ENCODE results near the gene CD163L1.

The CD163L1 gene

GRCh38 chr12:7434670-7435069 lies 9.3 kb downstream of the CD163L1 start:
- DNase-seq (ENCODE audit: low read depth), result no peak
- TF ChIP-seq, protein P1, sequence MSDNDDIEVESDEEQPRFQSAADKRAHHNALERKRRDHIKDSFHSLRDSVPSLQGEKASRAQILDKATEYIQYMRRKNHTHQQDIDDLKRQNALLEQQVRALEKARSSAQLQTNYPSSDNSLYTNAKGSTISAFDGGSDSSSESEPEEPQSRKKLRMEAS (IDR thresholded peaks at IDR 0.05; ENCODE audit: low read depth, low read length), result no peak
- TF ChIP-seq CTCF (IDR thresholded peaks at IDR 0.05; ENCODE audit: low read depth, low read length), result no peak
- TF ChIP-seq POLR2A (IDR thresholded peaks at IDR 0.05; ENCODE audit: extremely low read depth, insufficient read length), result no peak
- no peak for TF ChIP-seq MYC (IDR thresholded peaks at IDR 0.05; ENCODE audit: low read depth, low read length)
- no peak overlapping the region for H3K4me3 ChIP-seq (ENCODE audit: low read depth, low read length)

DNA sequence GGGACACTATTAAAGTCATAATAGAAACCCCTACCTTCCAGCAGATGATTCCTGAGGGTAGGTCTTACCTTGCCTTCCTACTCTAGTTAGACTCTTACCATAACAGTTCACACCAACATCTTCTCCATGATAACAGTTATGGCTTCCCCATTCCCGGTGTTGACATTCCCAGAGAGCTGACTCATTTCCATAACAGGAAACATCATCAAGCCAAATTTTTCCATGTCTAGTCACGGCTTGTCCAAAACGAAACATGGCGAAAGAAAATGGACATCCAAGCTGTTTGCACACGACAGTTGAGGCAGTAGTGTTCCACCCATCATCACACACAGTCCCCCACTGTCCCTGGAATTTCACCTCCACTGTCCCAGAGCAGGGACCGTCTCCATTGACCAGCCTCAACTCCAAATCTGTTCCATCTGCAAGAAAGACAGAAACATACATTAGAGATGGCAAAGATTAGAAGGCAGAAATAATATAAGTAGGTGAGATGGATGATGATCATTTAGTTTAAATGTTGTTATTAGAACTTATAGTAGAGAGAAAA lies 10.6 kb downstream of the CD163L1 start:
- TF ChIP-seq, protein P1 (IDR thresholded peaks at IDR 0.05; ENCODE audit: low read depth, low read length), result no peak
- TF ChIP-seq MYC (IDR thresholded peaks at IDR 0.05; ENCODE audit: low read depth, low read length) (no peak), CTCF (IDR thresholded peaks at IDR 0.05; ENCODE audit: low read depth, low read length) (no peak), POLR2A (IDR thresholded peaks at IDR 0.05; ENCODE audit: extremely low read depth, insufficient read length) (no peak)
- H3K4me3 ChIP-seq (ENCODE audit: low read depth, low read length), result no peak overlapping the region
- DNase-seq (ENCODE audit: low read depth), result no peak

DNA sequence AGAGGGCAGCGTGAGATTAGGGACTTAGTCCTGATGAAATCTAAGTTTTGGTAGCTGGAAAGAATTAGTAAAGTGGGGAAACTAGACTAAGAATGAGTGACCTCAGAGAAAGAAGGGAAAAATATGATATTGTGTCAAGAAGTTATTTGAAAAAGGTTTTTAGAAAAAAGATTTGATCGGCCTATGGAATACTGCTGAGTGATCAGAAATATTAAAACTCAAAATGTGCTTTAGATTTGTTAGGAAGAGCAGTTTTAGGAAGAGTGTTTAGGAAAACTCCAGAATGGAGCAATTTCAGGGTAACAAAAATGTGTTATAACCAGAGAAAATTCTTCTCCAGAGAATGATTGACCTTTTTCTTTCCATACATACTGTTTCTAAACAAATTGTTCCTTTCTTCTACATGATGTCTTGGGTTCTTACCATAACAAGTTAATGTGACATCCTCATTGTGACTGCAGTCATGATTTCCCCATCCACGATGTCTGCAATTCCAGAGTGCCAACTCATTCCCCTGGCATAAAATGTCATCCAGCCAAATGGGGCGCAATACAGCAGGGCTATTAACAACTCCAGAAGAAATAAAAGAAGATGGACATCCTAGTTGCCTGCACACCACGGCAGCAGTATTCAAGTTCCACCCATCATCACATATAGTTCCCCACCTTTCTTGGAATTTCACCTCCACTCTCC lies 11.8 kb downstream of the CD163L1 start:
- TF ChIP-seq POLR2A (IDR thresholded peaks at IDR 0.05; ENCODE audit: extremely low read depth, insufficient read length), result no peak
- TF ChIP-seq CTCF (IDR thresholded peaks at IDR 0.05; ENCODE audit: low read depth, low read length), result no peak
- TF ChIP-seq, protein P1 (IDR thresholded peaks at IDR 0.05; ENCODE audit: low read depth, low read length), result no peak
- TF ChIP-seq MYC (IDR thresholded peaks at IDR 0.05; ENCODE audit: low read depth, low read length), result no peak
- no peak overlapping the region for H3K4me3 ChIP-seq (ENCODE audit: low read depth, low read length)
- DNase-seq (ENCODE audit: low read depth), result no peak

GRCh38 chr12:7411343-7411742 lies 32.6 kb downstream of the CD163L1 start:
- peak; percentile 66 for DNase-seq (ENCODE audit: low read depth)
- TF ChIP-seq CTCF (IDR thresholded peaks at IDR 0.05; ENCODE audit: low read depth, low read length) (no peak), POLR2A (IDR thresholded peaks at IDR 0.05; ENCODE audit: extremely low read depth, insufficient read length) (no peak), MYC (IDR thresholded peaks at IDR 0.05; ENCODE audit: low read depth, low read length) (no peak)
- TF ChIP-seq, protein P1 (IDR thresholded peaks at IDR 0.05; ENCODE audit: low read depth, low read length), result no peak
- H3K4me3 ChIP-seq (ENCODE audit: low read depth, low read length), result no peak overlapping the region

- TF ChIP-seq POLR2A (IDR thresholded peaks at IDR 0.05; ENCODE audit: extremely low read depth, insufficient read length) (no peak), MYC (IDR thresholded peaks at IDR 0.05; ENCODE audit: low read depth, low read length) (no peak), CTCF (IDR thresholded peaks at IDR 0.05; ENCODE audit: low read depth, low read length) (no peak)
- TF ChIP-seq, protein P1 (IDR thresholded peaks at IDR 0.05; ENCODE audit: low read depth, low read length), result no peak
- no peak for DNase-seq (ENCODE audit: low read depth)
- no peak overlapping the region for H3K4me3 ChIP-seq (ENCODE audit: low read depth, low read length)
Measured at GRCh38 chr12:7404275-7404674, 39.7 kb downstream of the CD163L1 start.
